HFF-Myc (cell line): ENCODE results near the gene SH3BGRL3.
"Not testable (repeated sequence)": the region's sequence is repeated elsewhere in the genome, so short reads cannot be mapped to it uniquely, and the experiment has no call there.

Source experiments
- DNase-seq: peaks from one replicate; pipeline ENCODE4 v3.0.0-alpha.2; 2011; ENCODE audit warnings: low read depth; ENCODE audit errors: extremely low read depth
- H3K4me3 ChIP-seq: replicated peaks from 2 replicates; pipeline ENCODE4 v1.5.1; 2011; ENCODE audit warnings: low read depth, mild to moderate bottlenecking, control low read depth, low read length
- TF ChIP-seq, protein P1 (sequence below): IDR thresholded peaks from 2 replicates; pipeline ENCODE4 v1.5.1; 2012; ENCODE audit warnings: mild to moderate bottlenecking, low read depth, low read length, control low read depth; ENCODE audit errors: missing control alignments

Gene SH3BGRL3

GRCh38 chr1:26291433-26291832, 11.5 kb downstream of the SH3BGRL3 start:
- no peak overlapping the region for H3K4me3 ChIP-seq
- TF ChIP-seq, protein P1, sequence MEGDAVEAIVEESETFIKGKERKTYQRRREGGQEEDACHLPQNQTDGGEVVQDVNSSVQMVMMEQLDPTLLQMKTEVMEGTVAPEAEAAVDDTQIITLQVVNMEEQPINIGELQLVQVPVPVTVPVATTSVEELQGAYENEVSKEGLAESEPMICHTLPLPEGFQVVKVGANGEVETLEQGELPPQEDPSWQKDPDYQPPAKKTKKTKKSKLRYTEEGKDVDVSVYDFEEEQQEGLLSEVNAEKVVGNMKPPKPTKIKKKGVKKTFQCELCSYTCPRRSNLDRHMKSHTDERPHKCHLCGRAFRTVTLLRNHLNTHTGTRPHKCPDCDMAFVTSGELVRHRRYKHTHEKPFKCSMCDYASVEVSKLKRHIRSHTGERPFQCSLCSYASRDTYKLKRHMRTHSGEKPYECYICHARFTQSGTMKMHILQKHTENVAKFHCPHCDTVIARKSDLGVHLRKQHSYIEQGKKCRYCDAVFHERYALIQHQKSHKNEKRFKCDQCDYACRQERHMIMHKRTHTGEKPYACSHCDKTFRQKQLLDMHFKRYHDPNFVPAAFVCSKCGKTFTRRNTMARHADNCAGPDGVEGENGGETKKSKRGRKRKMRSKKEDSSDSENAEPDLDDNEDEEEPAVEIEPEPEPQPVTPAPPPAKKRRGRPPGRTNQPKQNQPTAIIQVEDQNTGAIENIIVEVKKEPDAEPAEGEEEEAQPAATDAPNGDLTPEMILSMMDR = no peak
- no peak for DNase-seq

DNA sequence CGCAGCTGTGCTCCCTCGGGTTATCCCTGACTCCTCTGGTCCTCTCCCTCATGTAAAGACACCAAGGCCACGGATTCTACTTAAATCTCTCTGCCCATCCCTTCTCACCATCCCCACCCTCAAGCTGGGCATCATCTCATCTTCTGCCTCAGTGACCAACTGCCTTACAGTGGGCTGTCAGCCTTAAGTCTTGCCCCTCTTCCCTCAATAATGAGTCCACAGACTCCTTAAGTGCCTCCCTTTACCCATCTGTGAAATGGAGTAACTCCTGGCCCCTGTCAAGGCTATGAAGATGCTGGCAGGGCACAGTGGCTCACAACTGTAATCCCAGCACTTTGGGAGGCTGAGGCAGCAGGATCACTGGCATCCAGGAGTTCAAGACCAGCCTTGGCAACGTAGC, 12.1 kb downstream of the SH3BGRL3 start:
- no peak for DNase-seq
- H3K4me3 ChIP-seq = no peak overlapping the region
- TF ChIP-seq, protein P1 = no peak

DNA sequence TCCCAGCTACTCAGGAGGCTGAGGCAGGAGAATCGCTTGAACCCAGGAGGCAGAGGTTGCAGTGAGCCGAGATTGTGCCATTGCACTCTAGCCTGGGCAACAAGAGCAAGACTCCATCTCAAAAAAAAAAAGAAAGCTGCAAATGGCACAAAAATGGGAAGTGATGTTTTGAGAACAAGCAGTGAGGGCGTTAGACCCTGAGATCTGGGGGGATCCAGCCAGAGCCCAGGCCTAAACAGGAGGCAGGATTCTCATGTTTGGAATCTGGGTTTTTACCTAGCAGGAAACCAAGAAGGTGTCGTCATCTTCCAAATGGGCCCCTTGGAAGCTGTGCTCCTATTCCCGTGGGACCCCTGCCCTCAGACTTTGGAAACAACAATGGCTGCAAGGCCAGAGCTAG, 12.8 kb downstream of the SH3BGRL3 start:
- not testable (repeated sequence) for DNase-seq, H3K4me3 ChIP-seq

- DNase-seq = no peak
- TF ChIP-seq, protein P1 = no peak
- no peak overlapping the region for H3K4me3 ChIP-seq
Measured at GRCh38 chr1:26293911-26294463, 14.1 kb downstream of the SH3BGRL3 start.

DNA sequence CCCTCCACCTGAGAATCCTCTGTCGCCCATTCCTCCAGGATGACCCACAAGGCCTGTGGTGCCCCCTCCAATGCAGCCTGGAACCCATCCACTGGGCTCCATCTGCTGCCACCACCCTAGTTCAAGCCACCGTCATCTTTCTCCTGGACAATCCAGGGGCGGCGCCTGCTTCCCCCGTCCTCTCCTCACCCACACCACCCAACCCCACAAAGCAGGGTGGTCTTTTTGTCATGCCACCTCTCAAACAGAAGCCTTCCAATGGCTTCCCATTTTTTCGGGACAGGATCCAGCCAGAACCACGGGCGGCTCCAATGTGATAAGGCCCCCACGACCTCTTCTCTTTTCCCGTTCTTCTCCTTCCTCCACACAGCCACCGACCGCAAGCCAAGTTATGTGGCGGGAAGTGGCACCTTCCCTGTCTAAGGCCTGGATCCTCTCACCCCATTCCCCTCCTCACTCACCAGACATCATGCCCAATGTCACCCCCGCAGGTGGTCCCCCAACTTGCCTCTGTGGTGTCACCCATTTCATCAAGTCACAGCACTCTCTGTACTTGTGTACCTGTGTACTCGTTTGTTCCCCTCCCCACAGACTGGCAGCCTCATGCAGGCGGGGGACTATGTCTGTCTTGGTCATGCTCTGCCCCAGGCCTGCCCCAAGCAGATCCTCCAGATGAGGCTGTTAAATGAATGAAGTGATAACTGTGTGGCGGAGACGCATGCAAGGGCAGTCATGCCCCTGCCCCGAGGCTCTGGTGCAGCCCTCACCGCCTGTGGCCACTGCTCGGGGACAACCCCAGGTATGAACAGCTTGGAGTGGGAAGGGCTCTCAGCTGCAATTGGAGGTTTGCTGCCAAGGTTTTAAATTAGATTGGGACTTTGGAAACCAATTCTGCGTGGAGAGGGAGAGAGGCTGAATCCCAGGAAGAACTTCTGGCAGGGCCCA, 15.6 kb downstream of the SH3BGRL3 start:
- no peak for DNase-seq
- no peak overlapping the region for H3K4me3 ChIP-seq
- TF ChIP-seq, protein P1 = no peak

DNA sequence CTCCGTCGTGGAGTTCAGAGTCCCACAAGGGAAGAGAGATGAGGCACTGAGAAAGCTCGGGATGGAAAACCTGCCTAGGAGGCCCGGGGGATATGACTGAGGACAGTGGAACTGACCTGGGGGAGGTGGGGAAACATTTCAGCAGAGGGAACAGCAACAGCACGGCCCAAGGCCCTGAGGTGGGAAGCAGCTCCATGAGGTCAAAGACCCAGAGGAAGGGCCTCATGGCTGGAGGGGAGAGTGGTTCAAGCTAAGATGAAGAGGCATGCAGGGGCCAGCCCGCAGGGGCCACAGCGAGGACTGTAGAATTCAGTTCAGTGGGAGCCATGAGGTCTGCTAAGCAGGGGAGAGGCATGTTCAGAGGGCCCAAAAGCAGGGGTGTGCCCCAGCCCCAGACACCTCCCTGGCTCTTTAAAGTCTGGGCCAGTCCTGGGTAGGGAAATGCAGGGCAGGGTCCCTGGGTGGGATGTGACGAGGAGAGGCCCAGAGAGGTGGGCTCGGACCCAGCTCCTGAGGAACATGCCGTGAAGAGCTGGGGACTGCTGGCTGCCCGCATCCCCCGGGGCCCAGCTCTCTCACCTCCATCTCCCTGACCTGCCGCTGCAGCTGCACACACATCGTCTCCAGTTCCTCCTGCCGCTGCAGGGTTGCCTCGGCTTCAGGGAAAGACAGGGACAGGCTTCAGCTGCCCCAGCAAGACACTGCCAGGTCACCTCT, 16.6 kb downstream of the SH3BGRL3 start:
- no peak overlapping the region for H3K4me3 ChIP-seq
- TF ChIP-seq, protein P1 = no peak

More for the DNA sequence above, 16.6 kb downstream of the SH3BGRL3 start:
- no peak for DNase-seq
